ENCODE measurements around the gene RTP3.

GRCh38 chr3:46462511-46462910 is 35.3 kb upstream of the RTP3 start:
- TF ChIP-seq CTCF (IDR thresholded peaks at IDR 0.05; ENCODE audit: low read length) (no peak), EZH2 (IDR thresholded peaks at IDR 0.05; ENCODE audit: borderline replicate concordance, low read length) (no peak)
